ENCODE results near the gene CENATAC.
A peak's percentile ranks its signal among the peaks of the same experiment; 100 is the strongest.

DNA sequence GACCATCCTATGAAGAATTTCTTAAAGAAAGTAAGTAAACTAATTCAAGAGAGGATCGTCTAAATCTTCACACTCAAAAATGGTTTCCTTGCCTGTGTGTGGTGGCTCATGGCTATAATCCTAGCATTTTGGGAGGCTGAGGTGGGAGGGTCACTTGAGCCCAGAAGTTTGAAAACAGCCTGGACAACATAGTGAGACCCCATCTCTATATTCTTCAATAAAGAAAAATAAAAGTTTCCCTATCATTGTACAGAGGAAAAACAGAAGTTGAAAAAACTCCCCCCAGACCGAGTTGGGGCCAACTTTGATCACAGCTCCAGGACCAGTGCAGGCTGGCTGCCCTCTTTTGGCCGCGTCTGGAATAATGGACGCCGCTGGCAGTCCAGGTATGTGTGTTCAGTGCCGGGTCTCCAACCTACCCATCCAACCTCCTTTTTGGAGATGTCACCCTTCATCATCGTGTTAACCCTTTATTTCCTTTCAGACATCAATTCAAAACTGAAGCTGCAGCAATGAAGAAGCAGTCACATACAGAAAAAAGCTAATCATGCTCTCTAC, 17.2 kb downstream of the CENATAC start:
- TF ChIP-seq, protein P1, sequence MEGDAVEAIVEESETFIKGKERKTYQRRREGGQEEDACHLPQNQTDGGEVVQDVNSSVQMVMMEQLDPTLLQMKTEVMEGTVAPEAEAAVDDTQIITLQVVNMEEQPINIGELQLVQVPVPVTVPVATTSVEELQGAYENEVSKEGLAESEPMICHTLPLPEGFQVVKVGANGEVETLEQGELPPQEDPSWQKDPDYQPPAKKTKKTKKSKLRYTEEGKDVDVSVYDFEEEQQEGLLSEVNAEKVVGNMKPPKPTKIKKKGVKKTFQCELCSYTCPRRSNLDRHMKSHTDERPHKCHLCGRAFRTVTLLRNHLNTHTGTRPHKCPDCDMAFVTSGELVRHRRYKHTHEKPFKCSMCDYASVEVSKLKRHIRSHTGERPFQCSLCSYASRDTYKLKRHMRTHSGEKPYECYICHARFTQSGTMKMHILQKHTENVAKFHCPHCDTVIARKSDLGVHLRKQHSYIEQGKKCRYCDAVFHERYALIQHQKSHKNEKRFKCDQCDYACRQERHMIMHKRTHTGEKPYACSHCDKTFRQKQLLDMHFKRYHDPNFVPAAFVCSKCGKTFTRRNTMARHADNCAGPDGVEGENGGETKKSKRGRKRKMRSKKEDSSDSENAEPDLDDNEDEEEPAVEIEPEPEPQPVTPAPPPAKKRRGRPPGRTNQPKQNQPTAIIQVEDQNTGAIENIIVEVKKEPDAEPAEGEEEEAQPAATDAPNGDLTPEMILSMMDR (conservative IDR thresholded peaks at IDR 0.05; ENCODE audit: low read length): peak; percentile 38
- TF ChIP-seq EZH2phosphoT487 (IDR thresholded peaks at IDR 0.05; ENCODE audit: borderline replicate concordance): no peak
